ENCODE results near the gene CNIH4. TPM values are rescaled to one million over a fixed set of nuclear protein-coding genes. Genes with fewer than 3 reads are reported as not detected.

CNIH4 gene
- total and polyA plus RNA-seq, 10 of the 15 experiments (the other 5 are each of a cell fraction or from before 2014, with no cell fraction given): 23.2 to 173 (median 51.4) TPM

GRCh38 chr1:224312025-224312424, 44.7 kb upstream of the CNIH4 start (continued):
- TF ChIP-seq MEF2B (IDR thresholded peaks at IDR 0.05; ENCODE audit: partially characterized antibody, poor library complexity, severe bottlenecking): no peak
- no peak for TF ChIP-seq SIX5 (IDR thresholded peaks at IDR 0.05; ENCODE audit: low read depth, low read length, severe bottlenecking)
- TF ChIP-seq CHD4 (IDR thresholded peaks at IDR 0.05): no peak
- TF ChIP-seq RCOR1 (conservative IDR thresholded peaks at IDR 0.05; ENCODE audit: low read depth, low read length): no peak
- TF ChIP-seq SPI1 (IDR thresholded peaks at IDR 0.05; ENCODE audit: borderline replicate concordance, insufficient read depth, low read depth, low read length): no peak
- TF ChIP-seq RUNX3 (IDR thresholded peaks at IDR 0.05; ENCODE audit: low read length): no peak
- no peak for TF ChIP-seq HDGF (IDR thresholded peaks at IDR 0.05)
- no peak for TF ChIP-seq E4F1 (IDR thresholded peaks at IDR 0.05; ENCODE audit: borderline replicate concordance, partially characterized antibody)

GRCh38 chr1:224317383-224318045, 39.2 kb upstream of the CNIH4 start:
- ATAC-seq (no peak), FAIRE-seq (no peak), DNase-seq (ENCODE audit: low read depth, low spot score) (no peak)
- CTCF ChIA-PET: interaction anchor here (0.6 kb wide), 1 partner anchor 179 kb away, joined by 3 read pairs; no protein-coding TSS in a partner anchor
- RAD21 ChIA-PET (ENCODE audit: unreplicated experiment): no interaction called here
- POLR2A ChIA-PET: no interaction called here
- Histone ChIP-seq H3K79me2 (ENCODE audit: control insufficient read depth, insufficient read depth, low read length) (peaks cover 4% of the 10 kb centered on the region; the same call in 1 of the 2 replicates), H3K27me3 (replicated peaks in 1 of 2; ENCODE audit: control insufficient read depth in 2 of 2, insufficient read depth in 2 of 2, low read length in 1 of 2) (no peaks in the 10 kb centered on the region), H3K27ac (ENCODE audit: control insufficient read depth, insufficient read depth) (no peak overlapping the region), H3K4me1 (ENCODE audit: control insufficient read depth, insufficient read depth, low read length) (no peaks in the 10 kb centered on the region), H2AFZ (ENCODE audit: control insufficient read depth, low read depth, low read length) (no peak overlapping the region), H3K36me3 (ENCODE audit: control insufficient read depth in 2 of 2, insufficient read depth in 2 of 2, low read length in 1 of 2) (peaks cover 0 to 11% of the 10 kb centered on the region in 2 experiments; a peak in 1 of 4 replicates), H3K4me3 (no peak overlapping the region), H3K9me3 (replicated peaks; ENCODE audit: control insufficient read depth, insufficient read depth, low read length) (no peaks in the 10 kb centered on the region), H3K9ac (ENCODE audit: control insufficient read depth, insufficient read depth, low read length) (no peak overlapping the region), H3K4me2 (ENCODE audit: control insufficient read depth, insufficient read depth) (no peak overlapping the region), H4K20me1 (ENCODE audit: control insufficient read depth, insufficient read depth) (no peaks in the 10 kb centered on the region)
- intact Hi-C loops (cut with micrococcal nuclease; ENCODE audit: unreplicated experiment) (no loop called here), in situ Hi-C loops (cut with MboI) (no loop called here)
- TF ChIP-seq DPF2 (IDR thresholded peaks at IDR 0.05): no peak
- no peak for TF ChIP-seq ELK1 (IDR thresholded peaks at IDR 0.05; ENCODE audit: low read depth, low read length)
- TF ChIP-seq CBX3 (IDR thresholded peaks at IDR 0.05; ENCODE audit: borderline replicate concordance, low read depth): no peak
- no peak for TF ChIP-seq TCF3 (IDR thresholded peaks at IDR 0.05; ENCODE audit: borderline replicate concordance, insufficient read depth, low read depth, low read length)
- TF ChIP-seq NR2C1 (IDR thresholded peaks at IDR 0.05): no peak
- peak; percentile 68 for TF ChIP-seq ZBTB40 (IDR thresholded peaks at IDR 0.05; ENCODE audit: borderline replicate concordance)
- TF ChIP-seq SMAD5 (IDR thresholded peaks at IDR 0.05; ENCODE audit: low read depth): no peak
- 91% methylated on average over 4 of the region's 4 CpGs for WGBS (ENCODE audit: insufficient coverage, insufficient replicate concordance, low lambda C conversion rate, missing lambda C conversion rate)
- SMC1A ChIA-PET (ENCODE audit: uncharacterized antibody, unreplicated experiment): interaction anchor here (0.7 to 1.8 kb wide), 4 partner anchors 12 to 149 kb away, joined by 3 to 4 read pairs (median 4); no protein-coding TSS in a partner anchor
- BruUV-seq (replicated peaks): TSS peak; percentile 19
